UCSD-AML1 (cell line): ENCODE results near the gene SHH.
A peak's percentile ranks its signal among the peaks of the same experiment; 100 is the strongest.

Source experiments
- DNase-seq: peaks from one replicate; lab custom pipeline; 2025; ENCODE audit not compliant: unreplicated experiment; lab: John Stamatoyannopoulos, UW

Gene SHH

GRCh38 chr7:155766966-155767916, 45.0 kb downstream of the SHH start:
- DNase-seq = no peak

- no peak for DNase-seq
These were observed 45.9 kb downstream of the SHH start for GRCh38 chr7:155766386-155766785.

GRCh38 chr7:155765458-155765857, 46.8 kb downstream of the SHH start:
- DNase-seq = no peak

- DNase-seq = peak; percentile 47
These were observed 47.8 kb downstream of the SHH start for GRCh38 chr7:155764438-155764793.

- DNase-seq = peak; percentile 52
These were observed 48.4 kb downstream of the SHH start for GRCh38 chr7:155763691-155764437.

GRCh38 chr7:155763122-155763521, 49.1 kb downstream of the SHH start:
- DNase-seq = no peak

GRCh38 chr7:155762655-155763054, 49.6 kb downstream of the SHH start:
- no peak for DNase-seq

- no peak for DNase-seq
These were observed 50.2 kb downstream of the SHH start for GRCh38 chr7:155762036-155762435.

- DNase-seq = no peak
These were observed 51.1 kb downstream of the SHH start for GRCh38 chr7:155761162-155761561.

GRCh38 chr7:155759740-155760430, 52.4 kb downstream of the SHH start:
- DNase-seq = no peak

- no peak for DNase-seq
These were observed 53.9 kb downstream of the SHH start for GRCh38 chr7:155758348-155758747.

- no peak for DNase-seq
These were observed 55.9 kb downstream of the SHH start for GRCh38 chr7:155756322-155756721.

GRCh38 chr7:155755026-155755425, 57.2 kb downstream of the SHH start:
- DNase-seq = no peak

- no peak for DNase-seq
These were observed 58.1 kb downstream of the SHH start for GRCh38 chr7:155754165-155754564.

- no peak for DNase-seq
These were observed 58.8 kb downstream of the SHH start for GRCh38 chr7:155753446-155753965.

- DNase-seq = no peak
These were observed 59.4 kb downstream of the SHH start for GRCh38 chr7:155752756-155753445.

GRCh38 chr7:155751409-155751808, 60.9 kb downstream of the SHH start:
- DNase-seq = no peak

- no peak for DNase-seq
These were observed 61.8 kb downstream of the SHH start for GRCh38 chr7:155750255-155751125.
